Measurements from ENCODE around the gene SPIN3. TPM values are rescaled to one million over a fixed set of nuclear protein-coding genes. Genes with fewer than 3 reads are reported as not detected.
"Not testable (repeated sequence)": the region's sequence is repeated elsewhere in the genome, so short reads cannot be mapped to it uniquely, and the experiment has no call there.

Gene SPIN3
- total and polyA plus RNA-seq, 2 of the 13 experiments (the other 11 are each of a cell fraction or from before 2014, with no cell fraction given), result 8.4 to 8.8 TPM

- TF ChIP-seq, protein P1, sequence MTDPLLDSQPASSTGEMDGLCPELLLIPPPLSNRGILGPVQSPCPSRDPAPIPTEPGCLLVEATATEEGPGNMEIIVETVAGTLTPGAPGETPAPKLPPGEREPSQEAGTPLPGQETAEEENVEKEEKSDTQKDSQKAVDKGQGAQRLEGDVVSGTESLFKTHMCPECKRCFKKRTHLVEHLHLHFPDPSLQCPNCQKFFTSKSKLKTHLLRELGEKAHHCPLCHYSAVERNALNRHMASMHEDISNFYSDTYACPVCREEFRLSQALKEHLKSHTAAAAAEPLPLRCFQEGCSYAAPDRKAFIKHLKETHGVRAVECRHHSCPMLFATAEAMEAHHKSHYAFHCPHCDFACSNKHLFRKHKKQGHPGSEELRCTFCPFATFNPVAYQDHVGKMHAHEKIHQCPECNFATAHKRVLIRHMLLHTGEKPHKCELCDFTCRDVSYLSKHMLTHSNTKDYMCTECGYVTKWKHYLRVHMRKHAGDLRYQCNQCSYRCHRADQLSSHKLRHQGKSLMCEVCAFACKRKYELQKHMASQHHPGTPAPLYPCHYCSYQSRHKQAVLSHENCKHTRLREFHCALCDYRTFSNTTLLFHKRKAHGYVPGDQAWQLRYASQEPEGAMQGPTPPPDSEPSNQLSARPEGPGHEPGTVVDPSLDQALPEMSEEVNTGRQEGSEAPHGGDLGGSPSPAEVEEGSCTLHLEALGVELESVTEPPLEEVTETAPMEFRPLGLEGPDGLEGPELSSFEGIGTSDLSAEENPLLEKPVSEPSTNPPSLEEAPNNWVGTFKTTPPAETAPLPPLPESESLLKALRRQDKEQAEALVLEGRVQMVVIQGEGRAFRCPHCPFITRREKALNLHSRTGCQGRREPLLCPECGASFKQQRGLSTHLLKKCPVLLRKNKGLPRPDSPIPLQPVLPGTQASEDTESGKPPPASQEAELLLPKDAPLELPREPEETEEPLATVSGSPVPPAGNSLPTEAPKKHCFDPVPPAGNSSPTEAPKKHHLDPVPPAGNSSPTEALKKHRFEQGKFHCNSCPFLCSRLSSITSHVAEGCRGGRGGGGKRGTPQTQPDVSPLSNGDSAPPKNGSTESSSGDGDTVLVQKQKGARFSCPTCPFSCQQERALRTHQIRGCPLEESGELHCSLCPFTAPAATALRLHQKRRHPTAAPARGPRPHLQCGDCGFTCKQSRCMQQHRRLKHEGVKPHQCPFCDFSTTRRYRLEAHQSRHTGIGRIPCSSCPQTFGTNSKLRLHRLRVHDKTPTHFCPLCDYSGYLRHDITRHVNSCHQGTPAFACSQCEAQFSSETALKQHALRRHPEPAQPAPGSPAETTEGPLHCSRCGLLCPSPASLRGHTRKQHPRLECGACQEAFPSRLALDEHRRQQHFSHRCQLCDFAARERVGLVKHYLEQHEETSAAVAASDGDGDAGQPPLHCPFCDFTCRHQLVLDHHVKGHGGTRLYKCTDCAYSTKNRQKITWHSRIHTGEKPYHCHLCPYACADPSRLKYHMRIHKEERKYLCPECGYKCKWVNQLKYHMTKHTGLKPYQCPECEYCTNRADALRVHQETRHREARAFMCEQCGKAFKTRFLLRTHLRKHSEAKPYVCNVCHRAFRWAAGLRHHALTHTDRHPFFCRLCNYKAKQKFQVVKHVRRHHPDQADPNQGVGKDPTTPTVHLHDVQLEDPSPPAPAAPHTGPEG (CRISPR knock-in tag; IDR thresholded peaks at IDR 0.05), result no peak
- no peak for TF ChIP-seq MTA3 (CRISPR knock-in tag; IDR thresholded peaks at IDR 0.05)
These were observed 47.6 kb downstream of the SPIN3 start (continued) for GRCh38 chrX:56947699-56948098.

- H3K27me3 ChIP-seq (ENCODE audit: control insufficient read depth in 1 of 2, insufficient read depth in 2 of 2, low read length in 2 of 2); H3K27ac ChIP-seq (ENCODE audit: extremely low read length, insufficient read depth, low read length); H3K36me3 ChIP-seq (replicated peaks in 1 of 2; ENCODE audit: control insufficient read depth in 1 of 2, insufficient read depth in 2 of 2, low read length in 2 of 2); H3K4me3 ChIP-seq (replicated peaks in 1 of 3; ENCODE audit: insufficient read depth in 1 of 3, low read depth in 2 of 3, low read length in 3 of 3); H3K9me3 ChIP-seq (ENCODE audit: low read length); DNase-seq (ENCODE audit: low spot score); H2AFZ ChIP-seq (ENCODE audit: low read length); BruUV-seq (replicated peaks); ATAC-seq; FAIRE-seq; POLR2A ChIA-PET; H4K20me1 ChIP-seq (ENCODE audit: insufficient read depth, low read length); CTCF ChIA-PET (ENCODE audit: low intra/inter-chr PET ratio, low total read pairs); intact Hi-C loops (cut with micrococcal nuclease; ENCODE audit: unreplicated experiment); in situ Hi-C loops (cut with HindIII; ENCODE audit: extremely low pct_ligation_motif_present, low pct_unique_long_range_greater_than_20kb); H3K79me2 ChIP-seq (ENCODE audit: insufficient read depth, low read length); H3K9ac ChIP-seq (ENCODE audit: insufficient read depth, low read depth, low read length); H3K4me2 ChIP-seq (ENCODE audit: low read depth, low read length): not testable (repeated sequence)
- H3K4me1 ChIP-seq (ENCODE audit: insufficient read depth, low read length), result peaks cover 18% of the 10 kb centered on the region
- WGBS (ENCODE audit: low lambda C conversion rate), result 43% methylated on average over 1 of the region's 2 CpGs
These were observed 49.1 kb downstream of the SPIN3 start for GRCh38 chrX:56946201-56946600.

Data from HepG2 (cell line).